Hypothalamus (tissue), 51 donors: ENCODE measurements around the gene GAS6.
"Not testable (repeated sequence)": the region's sequence is repeated elsewhere in the genome, so short reads cannot be mapped to it uniquely, and the experiment has no call there.

Source experiments
- DNase-seq, 51 donors: peaks; one replicate each; lab custom pipeline; 2025; lab: John Stamatoyannopoulos, UW

GAS6 gene

DNA sequence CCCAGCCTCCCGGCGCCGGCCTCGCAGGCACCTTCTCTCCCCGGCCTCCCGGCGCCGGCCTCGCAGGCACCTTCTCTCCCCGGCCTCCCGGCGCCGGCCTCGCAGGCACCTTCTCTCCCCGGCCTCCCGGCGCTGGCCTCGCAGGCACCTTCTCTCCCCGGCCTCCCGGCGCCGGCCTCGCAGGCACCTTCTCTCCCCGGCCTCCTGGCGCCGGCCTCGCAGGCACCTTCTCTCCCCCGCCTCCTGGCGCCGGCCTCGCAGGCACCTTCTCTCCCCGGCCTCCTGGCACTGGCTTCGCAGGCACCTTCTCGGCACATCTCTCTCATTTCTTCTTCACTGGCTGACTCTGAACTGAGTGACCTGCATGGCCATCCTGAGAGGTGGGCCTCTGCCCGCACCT, 37.4 kb downstream of the GAS6 start:
- not testable (repeated sequence) for DNase-seq

DNA sequence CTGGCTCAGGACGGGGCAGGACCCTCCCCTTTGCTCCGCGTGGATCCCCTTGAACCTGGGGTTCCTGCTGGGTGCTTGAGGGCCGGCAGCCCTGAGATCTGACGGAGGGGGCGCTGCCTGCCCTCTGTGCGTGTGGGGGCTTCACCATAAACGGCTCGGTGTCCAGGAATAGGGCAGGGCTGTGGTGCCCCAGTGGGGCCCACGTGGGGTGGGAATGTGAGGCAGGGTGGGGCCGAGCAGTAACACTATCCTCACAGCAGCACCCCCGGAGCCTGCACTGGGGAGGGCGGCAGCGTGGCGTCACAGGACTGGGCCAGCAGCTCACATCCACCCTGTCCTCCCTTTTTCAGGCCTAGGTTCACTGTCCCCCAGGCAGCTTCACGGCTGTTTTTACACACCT, 38.0 kb downstream of the GAS6 start:
- DNase-seq = no peak

DNA sequence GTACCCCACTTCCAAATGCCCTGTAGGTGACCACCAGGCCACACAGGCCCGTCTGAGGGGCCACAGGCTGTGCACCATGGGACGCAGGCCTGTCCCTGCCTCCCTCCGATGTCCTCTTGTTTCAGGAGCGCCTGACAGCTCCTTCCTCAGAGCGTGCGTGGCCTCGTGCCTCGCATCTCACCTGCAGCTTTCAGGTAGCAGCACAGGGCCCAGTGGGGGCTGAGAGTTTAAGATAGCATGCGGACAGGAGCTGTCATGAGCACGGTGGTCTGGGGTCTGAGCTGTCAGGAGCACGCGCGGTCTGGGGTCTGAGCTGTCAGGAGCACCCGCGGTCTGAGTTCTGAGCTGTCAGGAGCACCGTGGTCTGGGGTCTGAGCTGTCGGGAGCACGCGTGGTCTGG, 40.1 kb downstream of the GAS6 start:
- DNase-seq = no peak

GRCh38 chr13:113822956-113823744, 40.7 kb downstream of the GAS6 start:
- DNase-seq = no peak

DNA sequence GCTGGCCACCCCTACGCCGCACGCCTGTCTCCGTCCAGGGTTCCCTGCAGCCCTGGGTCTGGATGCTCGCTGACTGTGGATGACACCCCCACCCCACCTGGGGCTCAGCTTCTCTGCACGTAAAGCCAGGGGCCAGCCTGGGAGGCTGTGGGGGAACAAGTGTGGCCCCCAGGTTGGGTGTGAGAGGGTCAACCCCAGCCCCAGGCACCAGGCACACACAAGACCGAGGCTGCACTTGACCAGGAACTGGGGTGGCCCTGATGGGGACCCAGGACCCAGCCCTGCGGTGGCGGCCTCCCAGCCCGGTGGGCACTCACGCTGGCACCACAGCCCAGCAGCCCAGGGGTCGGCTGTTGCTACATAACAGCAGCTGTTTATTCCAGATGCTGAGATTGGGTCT, 41.6 kb downstream of the GAS6 start:
- no peak for DNase-seq

GRCh38 chr13:113821847-113822246, 42.0 kb downstream of the GAS6 start:
- DNase-seq = no peak

GRCh38 chr13:113820813-113821651, 42.8 kb downstream of the GAS6 start:
- DNase-seq = peak in 49 of 51 donors; percentile 38 to 91 (median 76)

DNA sequence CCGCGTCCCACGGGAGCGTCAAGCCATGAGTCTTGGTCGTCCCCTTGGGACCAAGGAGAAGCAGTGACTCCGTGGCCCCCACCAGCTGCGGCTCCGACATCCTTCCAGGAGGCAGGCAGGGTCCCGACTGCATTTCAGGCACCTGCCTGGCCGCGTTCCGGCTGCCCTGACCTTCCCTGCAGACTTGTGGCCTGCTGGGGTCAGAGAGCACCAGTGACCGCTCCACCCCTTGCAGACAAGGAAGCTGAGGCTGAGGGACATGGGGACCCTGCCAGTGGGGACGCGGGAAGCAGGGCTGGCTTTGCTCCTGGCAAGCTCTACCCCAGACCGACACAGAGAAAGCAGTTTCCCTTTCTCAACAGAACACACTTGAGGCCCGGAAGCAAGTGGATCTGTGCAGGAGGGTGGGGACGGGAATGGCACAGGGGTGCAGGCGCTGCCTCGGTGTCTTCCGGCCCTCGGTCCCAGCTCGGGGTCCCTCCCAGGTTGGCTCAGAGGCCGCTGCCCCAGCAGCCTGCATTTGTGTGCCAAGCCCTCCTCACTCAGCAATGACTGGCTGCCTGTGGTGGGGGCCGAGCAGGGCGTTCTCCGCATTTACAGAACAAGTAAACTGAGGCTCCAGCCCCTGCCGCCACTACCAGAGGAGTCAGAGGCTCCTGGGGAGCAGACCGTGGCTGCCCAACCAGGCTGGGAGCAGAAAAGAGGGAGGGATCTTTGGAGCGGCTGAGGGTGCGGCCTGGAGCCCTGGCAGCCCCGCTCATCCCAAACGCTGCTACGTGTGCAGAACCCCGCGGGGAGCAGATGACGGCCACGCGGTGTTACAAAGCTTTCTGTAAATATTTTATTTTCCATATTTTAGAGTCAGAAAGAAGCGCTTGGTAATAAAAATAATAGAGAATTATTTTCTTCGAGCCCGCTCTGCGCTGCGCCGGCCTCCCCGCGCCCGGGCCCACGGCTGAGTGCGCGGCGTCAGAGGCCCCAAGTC, 43.9 kb downstream of the GAS6 start:
- no peak for DNase-seq

DNA sequence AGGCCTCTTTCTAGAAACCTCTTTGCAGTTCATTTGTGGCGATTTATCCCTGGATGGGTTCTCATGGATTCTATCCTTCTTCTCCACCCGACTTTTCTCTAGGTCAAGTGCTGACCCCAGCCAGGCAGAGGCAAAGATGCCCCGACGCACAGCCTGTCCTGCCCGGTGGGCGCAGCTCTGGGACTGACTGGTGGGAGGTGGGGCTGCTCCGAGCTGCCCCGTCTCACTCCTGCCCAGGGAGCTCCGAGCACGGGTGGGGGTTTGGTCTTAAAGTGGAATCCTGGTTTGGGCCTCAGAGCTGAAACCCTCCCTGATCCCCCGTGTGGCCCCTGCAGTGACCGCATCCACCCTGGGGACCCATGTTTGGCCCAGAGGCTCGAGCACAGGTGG, 44.5 kb downstream of the GAS6 start:
- DNase-seq = no peak

DNA sequence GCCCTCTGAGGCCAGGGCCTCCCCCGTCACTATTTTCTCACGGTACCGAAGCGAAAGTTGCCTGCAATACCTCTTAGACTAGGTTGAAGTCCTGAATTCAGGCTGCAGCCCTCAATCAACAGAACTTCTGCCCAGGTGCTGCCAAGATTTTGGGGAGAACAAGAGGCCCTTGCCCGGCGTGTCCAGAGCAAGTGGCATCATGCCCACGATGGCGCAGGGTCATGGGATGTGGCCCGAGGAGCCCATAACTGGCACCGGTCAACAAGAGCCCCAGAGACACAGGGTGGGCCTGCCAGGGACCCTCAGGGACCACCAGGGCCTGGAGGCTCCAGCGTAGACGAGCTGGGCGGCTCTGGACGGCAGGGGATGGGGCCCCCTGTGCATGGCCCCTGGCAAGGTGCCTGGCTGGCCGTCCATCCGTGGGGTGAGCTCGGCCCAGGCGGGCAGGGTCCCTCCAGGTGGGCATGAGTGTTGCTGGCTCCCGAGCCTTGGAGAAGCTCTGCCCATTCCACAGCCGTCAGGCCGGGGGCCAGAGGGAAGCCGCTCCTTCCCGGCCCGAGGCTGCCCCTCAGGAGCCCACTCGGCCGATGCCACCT, 45.1 kb downstream of the GAS6 start:
- no peak for DNase-seq

DNA sequence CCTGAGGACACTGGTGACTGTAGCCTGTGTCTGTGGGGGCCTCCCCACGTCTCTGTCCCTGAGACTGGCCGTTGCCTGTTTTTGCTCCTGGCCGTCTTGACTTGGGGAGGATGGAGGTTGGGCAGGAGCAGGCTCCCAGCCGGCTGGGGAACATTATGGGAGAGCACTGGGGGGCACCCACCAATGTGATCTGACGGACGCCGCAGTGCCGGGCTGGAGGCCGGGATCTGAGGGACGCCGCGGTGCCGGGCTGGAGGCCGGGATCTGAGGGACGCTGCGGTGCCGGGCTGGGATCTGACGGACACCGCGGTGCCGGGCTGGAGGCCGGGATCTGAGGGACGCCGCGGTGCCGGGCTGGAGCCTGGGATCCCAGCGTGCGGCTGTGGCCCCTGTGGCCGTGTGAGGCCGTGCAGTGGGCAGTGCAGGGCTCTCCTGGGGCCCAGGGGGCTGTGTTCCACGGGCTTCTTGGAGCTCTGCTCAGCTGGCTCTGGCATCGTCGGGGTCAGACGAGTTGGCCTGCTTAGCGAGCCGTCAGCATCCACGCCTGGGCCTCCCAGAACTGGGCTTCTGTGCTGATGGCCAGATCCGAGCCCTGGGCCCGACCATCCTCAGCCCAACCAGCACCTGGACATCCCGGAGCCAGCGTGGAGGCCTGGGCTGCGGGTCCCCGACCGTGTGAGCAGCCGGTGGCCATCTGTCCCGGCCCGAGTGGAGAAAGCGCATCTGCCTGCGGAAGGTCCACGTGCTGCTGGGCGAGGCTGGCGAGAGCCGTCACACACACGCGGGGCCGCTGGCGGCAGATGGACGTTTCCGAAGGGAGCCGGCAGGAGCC, 45.8 kb downstream of the GAS6 start:
- DNase-seq = no peak

GRCh38 chr13:113816946-113817859, 46.7 kb downstream of the GAS6 start:
- DNase-seq = peak in 41 of 51 donors; percentile 17 to 82 (median 52)

- no peak for DNase-seq
Observed at GRCh38 chr13:113816254-113816929, 47.5 kb downstream of the GAS6 start.

DNA sequence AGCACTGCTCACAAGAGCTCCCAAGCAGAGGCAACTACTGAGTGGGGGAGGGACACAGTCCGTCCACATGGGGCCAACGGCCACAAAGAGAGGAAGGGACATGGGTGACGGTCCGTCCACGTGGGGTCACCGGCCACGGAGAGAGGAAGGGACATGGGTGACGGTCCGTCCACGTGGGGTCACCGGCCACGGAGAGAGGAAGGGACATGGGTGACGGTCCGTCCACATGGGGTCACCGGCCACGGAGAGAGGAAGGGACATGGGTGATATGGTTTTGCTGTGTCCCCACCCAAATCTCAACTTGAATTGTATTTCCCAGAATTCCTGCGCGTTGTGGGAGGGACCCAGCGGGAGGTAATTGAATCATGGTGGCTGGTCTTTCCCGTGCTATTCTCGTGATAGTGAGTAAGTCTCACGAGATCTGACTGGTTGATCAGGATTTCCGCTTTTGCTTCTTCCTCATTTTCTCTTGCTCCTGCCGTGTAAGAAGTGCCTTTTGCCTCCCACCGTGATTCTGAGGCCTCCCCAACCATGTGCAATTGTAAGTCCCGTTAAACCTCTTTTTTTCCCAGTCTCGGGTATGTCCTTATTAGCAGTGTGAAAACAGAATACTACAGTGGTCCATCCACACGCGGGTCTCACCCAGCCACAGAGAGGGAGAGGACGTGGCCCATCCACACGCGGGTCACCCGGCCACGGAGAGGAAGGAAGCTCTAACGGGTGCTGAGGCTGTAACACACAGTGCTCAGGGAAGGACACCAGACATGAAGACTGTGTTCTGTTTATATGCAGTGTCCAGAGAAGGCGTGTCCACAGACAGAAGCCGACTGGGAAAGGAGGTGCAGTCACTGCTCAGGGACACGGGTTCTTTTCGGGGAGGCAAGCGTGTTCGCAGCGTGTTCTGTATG, 48.5 kb downstream of the GAS6 start:
- DNase-seq = no peak

GRCh38 chr13:113814435-113814821, 49.4 kb downstream of the GAS6 start:
- no peak for DNase-seq

GRCh38 chr13:113813749-113814434, 50.0 kb downstream of the GAS6 start:
- no peak for DNase-seq
